ENCODE measurements around the gene MYO5C. TPM values are rescaled to one million over a fixed set of nuclear protein-coding genes. Genes with fewer than 3 reads are reported as not detected.

MYO5C gene
- total and polyA plus RNA-seq, 2 of the 4 experiments (the other 2 are of a cell fraction): under 0.01 to 0.03 TPM

- no peak overlapping the region for H3K4me2 ChIP-seq (ENCODE audit: low read depth, low read length)
- H2BK20ac ChIP-seq (ENCODE audit: low read depth, low read length): no peak overlapping the region
- TF ChIP-seq CHD1 (IDR thresholded peaks at IDR 0.05; ENCODE audit: low read depth, low read length) (no peak), USF2 (IDR thresholded peaks at IDR 0.05; ENCODE audit: low read depth, low read length) (no peak), SMC3 (IDR thresholded peaks at IDR 0.05; ENCODE audit: low read depth, low read length) (no peak), MXI1 (IDR thresholded peaks at IDR 0.05; ENCODE audit: borderline replicate concordance, low read depth, low read length) (no peak), NFE2L2 (IDR thresholded peaks at IDR 0.05; ENCODE audit: low read depth, low read length) (no peak), MAFK (IDR thresholded peaks at IDR 0.05; ENCODE audit: low read depth, low read length) (no peak), CEBPB (IDR thresholded peaks at IDR 0.05; ENCODE audit: low read depth, low read length) (no peak), RAD21 (IDR thresholded peaks at IDR 0.05; ENCODE audit: low read length) (no peak), BHLHE40 (IDR thresholded peaks at IDR 0.05; ENCODE audit: low read depth, low read length) (no peak), MAZ (IDR thresholded peaks at IDR 0.05; ENCODE audit: borderline replicate concordance, low read depth, low read length) (no peak)
- H4K91ac ChIP-seq (ENCODE audit: insufficient read depth, low read depth, low read length): no peak overlapping the region
- POLR2A ChIA-PET (ENCODE audit: unreplicated experiment): no interaction called here
- peak overlapping the region; percentile 73 for H2AFZ ChIP-seq (replicated peaks; ENCODE audit: low read length, poor library complexity)
- no peak overlapping the region for H2BK120ac ChIP-seq (ENCODE audit: low read depth, low read length)
- no peak overlapping the region for H2BK15ac ChIP-seq (ENCODE audit: low read depth, low read length)
- peaks cover 5% of the 10 kb centered on the region for H3K4me1 ChIP-seq (ENCODE audit: control insufficient read depth, insufficient read depth, low read length)
- H2AK9ac ChIP-seq (replicated peaks; ENCODE audit: low read depth, low read length, poor library complexity): no peak overlapping the region
- H3K23ac ChIP-seq (ENCODE audit: low read depth, low read length): no peak overlapping the region
- H4K5ac ChIP-seq (ENCODE audit: low read depth, low read length): no peak overlapping the region
- H3K18ac ChIP-seq (ENCODE audit: low read depth, low read length): no peak overlapping the region
- H3K79me1 ChIP-seq (ENCODE audit: low read depth in 1 of 2, low read length in 2 of 2): no peaks in the 10 kb centered on the region
- DNase-seq (no peak), ATAC-seq (ENCODE audit: low read depth) (no peak)
- H3K27ac ChIP-seq (ENCODE audit: insufficient read depth, low read length): no peak overlapping the region
- H2AK5ac ChIP-seq (ENCODE audit: low read depth, low read length): no peak overlapping the region
- in situ Hi-C loops (cut with MboI; ENCODE audit: low sequenced_read_pairs): no loop called here
- no peak overlapping the region for H3K14ac ChIP-seq (replicated peaks; ENCODE audit: low read depth, low read length)
- no peaks in the 10 kb centered on the region for H3K36me3 ChIP-seq (ENCODE audit: control insufficient read depth, insufficient read depth, low read length)
- H3K4me3 ChIP-seq (ENCODE audit: insufficient read depth, low read depth, low read length): no peak overlapping the region
- H3K9me3 ChIP-seq (ENCODE audit: control insufficient read depth, insufficient read depth, low read length): no peaks in the 10 kb centered on the region
- no peaks in the 10 kb centered on the region for H4K20me1 ChIP-seq (ENCODE audit: insufficient read depth, low read length)
- H3K9ac ChIP-seq (ENCODE audit: low read depth, low read length): no peak overlapping the region
- H3K4ac ChIP-seq (ENCODE audit: low read depth, low read length): no peak overlapping the region
- H3K27me3 ChIP-seq (ENCODE audit: control insufficient read depth, insufficient read depth, low read length): peaks cover 8% of the 10 kb centered on the region
- no peak overlapping the region for H4K8ac ChIP-seq (ENCODE audit: low read depth in 2 of 2, low read length in 2 of 2)
- H3K56ac ChIP-seq (ENCODE audit: extremely low read depth, insufficient read depth, low read length): no peak overlapping the region
- intact Hi-C loops (cut with micrococcal nuclease): loop anchor here (5.0 to 10.0 kb wide), 3 partner anchors 342 to 577 kb away; no protein-coding TSS in a partner anchor
- dilution Hi-C loops (cut with HindIII; ENCODE audit: low sequenced_read_pairs, unreplicated experiment): no loop called here
- H3K9me1 ChIP-seq (ENCODE audit: insufficient read depth, low read length): peaks cover 3% of the 10 kb centered on the region; the same call in 1 of the 2 replicates
- CTCF ChIA-PET: interaction anchor here (1.4 kb wide), 1 partner anchor 11 kb away, joined by 4 read pairs; no protein-coding TSS in a partner anchor
- WGBS, 2 experiments (ENCODE audit: extremely low coverage in 2 of 2, insufficient read length in 1 of 2): 82% methylated on average over 2 of the region's 8 CpGs; no CpG with 5 or more reads in 1 of the 2 experiments
- H2BK5ac ChIP-seq (ENCODE audit: low read depth, low read length, poor library complexity, severe bottlenecking): no peak overlapping the region
- BruUV-seq (replicated peaks): no TSS peak
Observed at GRCh38 chr15:52228921-52229320, 66.7 kb downstream of the MYO5C start.
